Lower leg skin (tissue), 4 donors: ENCODE measurements around the gene ZNF112. TPM values are rescaled to one million over a fixed set of nuclear protein-coding genes. Genes with fewer than 3 reads are reported as not detected.
"Not testable (repeated sequence)": the region's sequence is repeated elsewhere in the genome, so short reads cannot be mapped to it uniquely, and the experiment has no call there.

Source experiments
- DNase-seq, 2 donors: peaks; one replicate each; pipeline ENCODE4 v3.0.0-alpha.2; 2019; ENCODE audit warnings: low spot score in 2 of 2
- H3K4me3 ChIP-seq: fragments of 200-600 bp; sonication (generic); 2 replicates; pipeline ENCODE4 v1.5.1; 2017; ENCODE audit warnings: mild to moderate bottlenecking, low read depth; ENCODE audit not compliant: poor library complexity, severe bottlenecking
- POLR2A ChIP-seq, 2 donors: fragments of 450-650 bp; IDR thresholded peaks; one replicate each; pipeline ENCODE4 v1.6.1; 2016 to 2017; ENCODE audit warnings: antibody characterized with exemption in 2 of 2, mild to moderate bottlenecking in 1 of 2, moderate library complexity in 1 of 2
- WGBS, 2 donors: methylation state at CpG; one replicate each; pipeline ENCODE4 v1.1.5; 2018; 5-methylcytosine and 5-hydroxymethylcytosine counted together
- intact Hi-C: fragments of 100-400 bp; cut with DNase I; formaldehyde crosslinking; loops from one replicate; pipeline ENCODE4 v1.15.0; 2023; ENCODE audit warnings: low total_unique reads
- total RNA-seq, 4 donors: library from RNA; depleted of rRNA; stranded (reverse); fragments of >200 nt; gene quantifications; one replicate each; pipeline ENCODE4 v1.1.0, GENCODE V29; 2016
- TF ChIP-seq, protein P1 (sequence below), 3 donors: fragments of 450-650 bp; IDR thresholded peaks; one replicate each; pipeline ENCODE4 v1.5.1; 2016; ENCODE audit warnings: antibody characterized with exemption in 3 of 3, mild to moderate bottlenecking in 3 of 3, moderate library complexity in 2 of 3

The ZNF112 gene
- 1 to 10 TPM; 3.0 to 4.4 (median 3.9) TPM for total RNA-seq

DNA sequence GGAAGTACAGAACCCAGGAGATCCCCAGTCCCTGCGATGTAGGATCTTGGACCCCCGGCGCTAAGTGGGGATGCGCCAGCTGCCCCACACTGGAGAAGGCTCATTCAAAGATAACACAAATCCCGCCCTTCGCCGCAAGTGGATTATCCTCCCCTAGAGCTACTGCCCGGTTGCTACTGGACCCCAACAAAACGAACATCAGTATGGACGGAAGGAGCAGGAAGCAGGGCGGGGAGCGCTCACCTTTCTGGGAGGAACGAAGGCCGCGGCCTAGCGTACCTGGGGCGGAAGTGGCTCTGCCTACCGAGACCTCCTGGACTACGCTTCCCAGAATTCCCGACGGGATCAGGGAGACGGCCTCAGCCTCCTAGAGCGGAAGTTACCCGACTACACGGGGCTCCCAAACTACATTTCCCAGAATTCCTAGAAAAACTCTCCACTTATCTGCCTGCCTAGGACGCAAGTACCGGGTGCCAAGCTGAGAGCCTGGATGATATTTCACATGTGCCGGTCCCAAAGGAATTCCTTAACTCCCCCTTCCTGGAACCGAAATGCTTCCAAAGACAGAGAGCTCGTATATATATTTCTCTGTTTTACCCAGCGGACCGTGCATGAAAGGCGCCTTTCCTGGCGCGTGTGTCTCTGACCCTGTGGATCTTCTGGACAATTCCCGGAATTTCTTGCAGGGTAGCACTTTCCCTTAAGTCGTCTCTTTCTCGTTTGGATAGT is at the start of gene ZNF112:
ZNF112 (minus strand) TSS at position 298 of the 729 bp plus-strand sequence. CDS start 16,141 bp downstream, outside the sequence.
- intact Hi-C loops = no loop called here
- peak within 1 kb of the TSS; percentile 28 for H3K4me3 ChIP-seq
- TF ChIP-seq, protein P1, sequence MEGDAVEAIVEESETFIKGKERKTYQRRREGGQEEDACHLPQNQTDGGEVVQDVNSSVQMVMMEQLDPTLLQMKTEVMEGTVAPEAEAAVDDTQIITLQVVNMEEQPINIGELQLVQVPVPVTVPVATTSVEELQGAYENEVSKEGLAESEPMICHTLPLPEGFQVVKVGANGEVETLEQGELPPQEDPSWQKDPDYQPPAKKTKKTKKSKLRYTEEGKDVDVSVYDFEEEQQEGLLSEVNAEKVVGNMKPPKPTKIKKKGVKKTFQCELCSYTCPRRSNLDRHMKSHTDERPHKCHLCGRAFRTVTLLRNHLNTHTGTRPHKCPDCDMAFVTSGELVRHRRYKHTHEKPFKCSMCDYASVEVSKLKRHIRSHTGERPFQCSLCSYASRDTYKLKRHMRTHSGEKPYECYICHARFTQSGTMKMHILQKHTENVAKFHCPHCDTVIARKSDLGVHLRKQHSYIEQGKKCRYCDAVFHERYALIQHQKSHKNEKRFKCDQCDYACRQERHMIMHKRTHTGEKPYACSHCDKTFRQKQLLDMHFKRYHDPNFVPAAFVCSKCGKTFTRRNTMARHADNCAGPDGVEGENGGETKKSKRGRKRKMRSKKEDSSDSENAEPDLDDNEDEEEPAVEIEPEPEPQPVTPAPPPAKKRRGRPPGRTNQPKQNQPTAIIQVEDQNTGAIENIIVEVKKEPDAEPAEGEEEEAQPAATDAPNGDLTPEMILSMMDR (IDR thresholded peaks at IDR 0.05) = no peak
- TF ChIP-seq POLR2A (IDR thresholded peaks at IDR 0.05) = no peak
- WGBS, 2 donors = 1 to 3% methylated on average over 31 to 37 of the region's 38 CpGs
- DNase-seq = peak; percentile 88 to 94

DNA sequence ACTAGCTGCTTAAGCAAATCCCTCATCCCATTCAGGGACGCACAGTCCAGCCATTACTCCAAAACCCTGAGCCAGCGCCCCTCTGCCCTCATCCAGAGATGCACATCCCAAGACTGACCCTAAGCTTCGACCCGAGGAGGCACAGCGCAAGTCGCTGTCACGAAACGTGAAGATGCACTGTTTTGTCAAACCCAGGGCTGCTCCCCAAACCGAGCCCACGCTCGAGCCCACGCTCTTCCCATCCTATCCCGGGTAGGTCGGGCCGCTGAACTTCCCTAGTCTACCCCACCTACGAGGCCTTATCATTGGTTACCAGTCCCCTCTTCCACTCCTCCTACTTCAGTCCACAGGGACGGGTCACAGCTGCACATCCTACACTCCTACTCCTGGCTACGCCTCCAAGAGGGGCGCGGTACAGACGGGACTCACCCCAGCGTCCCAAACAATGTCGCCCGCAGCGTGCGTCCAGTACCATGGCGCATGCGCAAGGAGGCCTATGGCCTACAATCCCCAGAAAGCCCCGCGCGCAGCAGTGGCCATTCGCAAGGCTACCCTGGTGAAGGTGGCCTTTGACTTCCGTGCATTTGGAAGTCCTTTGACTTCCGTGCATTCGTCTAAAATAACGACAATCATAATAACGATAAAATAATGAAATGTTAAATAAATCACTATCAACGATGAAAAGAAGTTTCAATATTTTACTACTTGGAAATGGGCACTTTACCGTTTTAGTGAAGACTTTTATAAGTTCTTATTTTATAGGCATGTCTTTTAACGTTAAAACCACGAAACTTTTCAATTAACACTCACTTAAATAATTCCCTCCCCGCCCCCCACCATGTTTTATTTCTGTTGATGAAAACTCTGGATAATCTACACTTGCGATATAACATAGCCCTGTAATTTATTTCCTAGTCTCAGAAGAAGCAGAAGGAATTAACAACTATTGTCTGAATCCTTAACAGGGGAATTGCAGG is 44.9 kb upstream of the ZNF112 start, which contains the start of gene ZNF285:
ZNF285 (minus strand) TSS at position 470 of the 977 bp plus-strand sequence. CDS start 4,395 bp downstream, outside the sequence.
- WGBS, 2 donors = 5 to 6% methylated on average over 42 to 43 of the region's 43 CpGs
- H3K4me3 ChIP-seq = peak within 1 kb of the TSS; percentile 16
- TF ChIP-seq, protein P1 (IDR thresholded peaks at IDR 0.05) = no peak
- no peak for TF ChIP-seq POLR2A (IDR thresholded peaks at IDR 0.05)
- DNase-seq = peak; percentile 69 to 89
- intact Hi-C loops = no loop called here

- WGBS, 2 donors = 95% methylated on average over 4 of the region's 4 CpGs
- DNase-seq, H3K4me3 ChIP-seq, intact Hi-C loops: not testable (repeated sequence)
Measured at GRCh38 chr19:44389268-44389667, 32.8 kb upstream of the ZNF112 start.

DNA sequence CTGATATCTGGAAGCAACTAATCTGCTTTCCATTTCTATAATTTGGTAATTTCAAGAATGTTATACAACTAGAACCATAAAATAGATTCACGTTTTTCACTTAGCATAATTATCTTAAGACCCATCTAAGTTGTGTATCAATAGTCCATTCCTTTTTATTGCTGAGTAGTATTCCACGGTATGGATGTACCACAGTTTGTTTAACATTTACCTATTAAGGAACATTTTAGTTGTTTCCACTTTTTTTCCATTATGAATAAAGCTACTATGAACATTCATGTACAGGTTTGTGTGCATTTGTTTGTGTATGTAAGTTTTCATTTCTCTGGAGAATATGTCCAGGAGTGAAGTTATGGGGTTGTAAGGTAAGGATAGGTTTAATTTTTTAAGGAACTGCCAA is 18.3 kb upstream of the ZNF112 start:
- 50% methylated on average over 2 of the region's 2 CpGs for WGBS, 2 donors

GRCh38 chr19:44371815-44372480 is 15.5 kb upstream of the ZNF112 start:
- TF ChIP-seq, protein P1 (IDR thresholded peaks at IDR 0.05) = no peak
- no peak for TF ChIP-seq POLR2A (IDR thresholded peaks at IDR 0.05)
- 69% methylated on average over 20 of the region's 20 CpGs for WGBS, 2 donors
- H3K4me3 ChIP-seq = no peak overlapping the region
- DNase-seq = no peak
- intact Hi-C loops = no loop called here

More for the DNA sequence above, 18.3 kb upstream of the ZNF112 start:
- DNase-seq = no peak
- TF ChIP-seq POLR2A (IDR thresholded peaks at IDR 0.05) = no peak
- TF ChIP-seq, protein P1 (IDR thresholded peaks at IDR 0.05) = no peak
- H3K4me3 ChIP-seq = no peak overlapping the region
- intact Hi-C loops = no loop called here
